ENCODE measurements around the gene THBS3.
A peak's percentile ranks its signal among the peaks of the same experiment; 100 is the strongest.
"Not testable (repeated sequence)": the region's sequence is repeated elsewhere in the genome, so short reads cannot be mapped to it uniquely, and the experiment has no call there.

The THBS3 gene

GRCh38 chr1:155223047-155223446 is 15.3 kb upstream of the THBS3 start:
- H3K4me3 Mint-ChIP-seq: no peak overlapping the region
- H3K4me1 Mint-ChIP-seq: peaks cover 44% of the 10 kb centered on the region
- peak overlapping the region in 1 of 2 donors; percentile 71 for H3K27ac Mint-ChIP-seq
- no peak for ATAC-seq
- H3K27me3 Mint-ChIP-seq: no peaks in the 10 kb centered on the region
- H3K9me3 Mint-ChIP-seq: no peaks in the 10 kb centered on the region
- no peak for DNase-seq

- Mint-ChIP-seq H3K27ac (peak overlapping the region in 1 of 2 donors; percentile 93), H3K4me1 (peaks cover 25% of the 10 kb centered on the region)
- H3K9me3 Mint-ChIP-seq, H3K27me3 Mint-ChIP-seq, ATAC-seq, H3K4me3 Mint-ChIP-seq, DNase-seq: not testable (repeated sequence)
Measured at GRCh38 chr1:155220211-155220965, 12.7 kb upstream of the THBS3 start.

DNA sequence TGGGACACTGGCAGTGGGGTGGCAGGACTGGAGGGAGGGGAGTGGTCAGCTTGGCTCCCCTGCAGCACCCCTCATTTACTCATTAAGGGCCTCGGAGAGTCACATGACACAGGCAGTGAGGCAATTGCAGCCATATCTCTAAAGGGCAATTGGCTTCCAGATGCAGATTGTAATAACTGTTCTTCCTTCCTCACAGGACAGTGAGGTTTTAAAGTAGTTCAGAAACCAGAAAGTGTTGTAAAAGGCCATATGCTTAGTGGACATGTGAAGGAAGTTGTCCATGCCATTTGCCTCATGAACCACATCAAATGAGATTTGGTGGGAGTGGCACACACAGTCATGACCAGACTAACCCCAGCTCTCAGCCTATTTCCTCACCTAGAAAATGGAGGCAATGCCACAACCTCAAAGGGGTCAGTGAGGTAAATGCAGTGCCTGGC is 11.9 kb upstream of the THBS3 start:
- Mint-ChIP-seq H3K27ac (peak overlapping the region; percentile 54 to 77), H3K27me3 (no peaks in the 10 kb centered on the region), H3K4me1 (peaks cover 22% of the 10 kb centered on the region), H3K4me3 (peak overlapping the region; percentile 58 to 68), H3K9me3 (no peaks in the 10 kb centered on the region)
- peak; percentile 74 for ATAC-seq
- peak in 1 of 2 donors; percentile 22 for DNase-seq

- ATAC-seq: peak; percentile 12
- peak in 1 of 2 donors; percentile 32 for DNase-seq
- H3K4me1 Mint-ChIP-seq: peaks cover 22% of the 10 kb centered on the region
- no peaks in the 10 kb centered on the region for H3K9me3 Mint-ChIP-seq
- H3K4me3 Mint-ChIP-seq: peak overlapping the region; percentile 60 to 68
- peak overlapping the region; percentile 77 to 92 for H3K27ac Mint-ChIP-seq
- H3K27me3 Mint-ChIP-seq: no peaks in the 10 kb centered on the region
Measured at GRCh38 chr1:155218854-155219591, 11.3 kb upstream of the THBS3 start.

GRCh38 chr1:155214702-155215101 is 7.0 kb upstream of the THBS3 start:
- not testable (repeated sequence) for H3K9me3 Mint-ChIP-seq, H3K27me3 Mint-ChIP-seq, H3K4me3 Mint-ChIP-seq, DNase-seq, ATAC-seq
- peaks cover 32% of the 10 kb centered on the region for H3K4me1 Mint-ChIP-seq
- H3K27ac Mint-ChIP-seq: peak overlapping the region in 1 of 2 donors; percentile 1

- H3K4me3 Mint-ChIP-seq, H3K27me3 Mint-ChIP-seq, H3K9me3 Mint-ChIP-seq, H3K27ac Mint-ChIP-seq, ATAC-seq, DNase-seq: not testable (repeated sequence)
- peaks cover 42% of the 10 kb centered on the region for H3K4me1 Mint-ChIP-seq
Measured at GRCh38 chr1:155212051-155212440, 4.3 kb upstream of the THBS3 start.

- not testable (repeated sequence) for H3K27me3 Mint-ChIP-seq, DNase-seq, H3K9me3 Mint-ChIP-seq, H3K4me3 Mint-ChIP-seq, ATAC-seq
- H3K4me1 Mint-ChIP-seq: peaks cover 47% of the 10 kb centered on the region
- peak overlapping the region; percentile 85 to 89 for H3K27ac Mint-ChIP-seq
Measured at GRCh38 chr1:155211381-155212050, 3.8 kb upstream of the THBS3 start.

DNA sequence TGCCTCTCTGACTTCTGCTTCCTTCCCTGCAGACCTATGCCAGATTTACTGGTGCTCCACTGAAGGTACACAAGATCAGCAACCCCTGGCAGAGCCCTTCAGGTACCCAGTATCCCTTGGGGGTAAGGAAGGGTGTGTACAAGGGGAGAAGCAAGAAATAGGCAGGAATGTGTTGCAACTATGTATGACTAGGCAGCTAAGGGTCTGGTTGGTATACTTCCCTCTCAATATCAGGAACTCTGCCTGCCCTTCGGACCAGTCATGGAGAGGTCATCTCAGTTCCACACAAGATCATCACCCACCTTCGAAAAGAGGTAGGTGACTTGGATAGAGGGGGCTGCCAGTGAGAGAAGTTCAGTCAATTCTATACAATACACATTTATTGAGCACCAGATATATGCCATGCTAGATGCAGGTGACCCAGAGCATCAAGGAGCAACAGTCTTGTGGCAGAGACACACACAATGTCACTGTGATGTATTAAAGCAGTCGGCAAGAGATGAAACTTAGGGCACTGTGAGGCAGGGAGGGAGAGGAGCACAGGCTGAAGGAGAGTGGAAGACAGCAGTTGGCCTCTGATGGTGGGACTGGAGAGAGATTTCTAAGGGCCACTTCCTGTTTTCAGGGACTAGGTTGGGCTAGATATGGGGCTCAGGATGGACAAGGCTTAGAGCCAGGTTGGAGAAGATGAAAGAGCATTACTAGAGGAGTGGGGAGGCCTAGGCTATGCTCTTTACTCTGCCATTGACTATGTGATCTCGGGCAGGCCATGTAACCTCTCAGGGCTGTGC is 2.8 kb upstream of the THBS3 start:
- Mint-ChIP-seq H3K4me1 (peaks cover 47% of the 10 kb centered on the region), H3K4me3 (peak overlapping the region in 1 of 2 donors; percentile 94), H3K9me3 (no peaks in the 10 kb centered on the region), H3K27ac (peak overlapping the region in 1 of 2 donors; percentile 63), H3K27me3 (no peaks in the 10 kb centered on the region)
- ATAC-seq (no peak), DNase-seq (no peak)

DNA sequence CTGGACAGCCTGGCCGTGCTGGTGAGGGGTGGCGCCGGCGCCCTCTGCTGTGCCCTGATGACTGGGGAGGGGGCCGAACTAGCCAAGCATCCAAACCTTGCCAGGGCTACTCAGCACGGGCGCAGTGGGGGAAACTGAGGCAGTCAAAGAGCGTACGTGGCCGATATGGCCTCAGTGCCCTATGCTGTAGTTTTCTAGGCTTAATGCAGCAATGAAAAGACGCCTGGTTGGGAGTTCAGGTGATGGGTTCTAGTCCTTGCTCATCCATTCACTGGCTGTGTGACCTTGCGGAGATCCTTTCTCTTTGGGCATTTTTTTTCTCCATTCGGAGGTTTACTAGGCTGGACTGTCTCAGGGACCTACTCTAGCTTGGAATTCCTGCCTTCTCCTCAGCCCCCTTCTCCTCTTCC is 1.6 kb upstream of the THBS3 start:
- ATAC-seq (no peak), DNase-seq (no peak)
- Mint-ChIP-seq H3K9me3 (no peaks in the 10 kb centered on the region), H3K4me3 (peak overlapping the region; percentile 94 to 99), H3K27ac (peak overlapping the region; percentile 97), H3K4me1 (peaks cover 47% of the 10 kb centered on the region), H3K27me3 (no peaks in the 10 kb centered on the region)

DNA sequence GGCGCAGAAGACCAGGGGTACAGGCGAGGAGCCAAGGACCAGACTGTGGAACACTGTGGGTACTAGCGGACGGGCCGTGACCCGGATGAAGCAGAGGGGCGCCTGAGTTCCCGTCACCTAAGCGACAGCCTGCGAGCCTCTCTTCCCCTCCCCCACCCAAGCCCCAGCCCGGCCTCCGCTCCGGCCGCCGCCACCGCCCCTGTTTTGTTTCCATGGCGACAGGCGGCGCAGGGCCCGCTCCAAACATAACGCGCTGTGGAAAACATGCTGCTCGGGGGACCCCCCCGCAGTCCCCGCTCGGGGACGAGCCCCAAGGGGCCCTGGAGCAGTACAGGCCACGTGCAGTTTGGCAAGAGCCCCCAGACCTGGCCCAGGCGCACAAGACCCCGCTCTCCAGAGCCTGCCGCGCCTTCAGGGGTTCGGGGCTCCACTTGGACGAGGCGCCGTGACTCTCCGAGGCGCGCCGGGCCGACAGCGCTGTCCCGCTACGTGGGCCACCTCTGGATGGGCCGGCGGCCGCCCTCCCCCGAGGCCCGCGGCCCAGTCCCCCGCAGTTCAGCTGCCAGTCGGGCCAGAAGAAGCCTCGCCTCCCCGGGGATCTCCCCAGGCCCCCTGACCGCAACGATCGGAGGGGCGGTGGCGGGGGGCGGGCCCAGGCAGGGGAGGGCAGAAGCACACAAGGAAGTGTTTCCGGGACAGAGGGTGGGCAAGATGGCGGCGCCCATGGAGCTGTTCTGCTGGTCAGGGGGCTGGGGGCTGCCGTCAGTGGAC is 1.0 kb upstream of the THBS3 start, which contains the start of gene MTX1:
TSS of gene MTX1 (plus strand) at position 155 of the 771 bp plus-strand sequence. CDS start at position 265, 110 bp downstream.
- Mint-ChIP-seq H3K9me3 (no peaks in the 10 kb centered on the region), H3K4me1 (peaks cover 47% of the 10 kb centered on the region), H3K27ac (peak within 1 kb of the TSS; percentile 97), H3K27me3 (no peaks in the 10 kb centered on the region), H3K4me3 (peak within 1 kb of the TSS; percentile 94 to 99)
- peak; percentile 90 for ATAC-seq
- peak; percentile 85 to 92 for DNase-seq

- Mint-ChIP-seq H3K9me3 (no peaks in the 10 kb centered on the region), H3K4me1 (peaks cover 47% of the 10 kb centered on the region), H3K27ac (peak overlapping the region; percentile 76 to 86), H3K27me3 (no peaks in the 10 kb centered on the region), H3K4me3 (peak overlapping the region; percentile 63 to 69)
- DNase-seq: peak; percentile 88 to 89
- peak; percentile 59 for ATAC-seq
Measured at GRCh38 chr1:155206891-155207805, 549 bp downstream of the THBS3 start.

DNA sequence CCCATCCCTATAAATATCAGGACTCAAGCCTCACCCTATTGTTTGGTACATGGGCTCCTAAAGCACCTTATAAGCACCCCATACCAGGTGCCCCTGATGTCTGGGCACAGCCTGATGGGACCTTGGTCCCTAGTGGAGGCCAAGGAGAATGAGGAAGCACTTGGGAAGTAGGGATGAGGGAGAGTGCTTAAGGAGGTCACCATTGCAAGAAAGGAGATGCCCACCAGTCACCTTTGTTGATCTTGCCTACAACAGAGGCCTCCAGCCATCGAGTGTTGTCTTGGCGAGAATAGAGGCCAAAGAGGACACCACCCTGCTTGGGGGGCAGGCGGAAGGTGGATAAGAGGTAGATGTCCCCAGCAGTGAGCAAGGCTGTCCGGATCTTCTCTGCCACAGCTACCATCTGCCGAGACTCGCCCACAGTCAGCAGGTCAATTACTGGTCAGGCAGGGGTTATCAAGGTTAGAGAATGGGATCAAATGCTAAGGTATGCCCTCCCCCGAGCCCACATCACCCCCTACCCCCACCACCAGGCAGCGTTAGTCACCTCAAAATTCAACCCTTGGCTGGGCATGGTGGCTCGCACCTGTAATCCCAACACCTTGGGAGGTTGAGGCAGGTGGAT is 1.6 kb downstream of the THBS3 start:
- Mint-ChIP-seq H3K4me1 (peaks cover 41% of the 10 kb centered on the region), H3K27ac (no peak overlapping the region), H3K4me3 (no peak overlapping the region), H3K9me3 (no peaks in the 10 kb centered on the region), H3K27me3 (no peaks in the 10 kb centered on the region)
- DNase-seq (no peak), ATAC-seq (no peak)

DNA sequence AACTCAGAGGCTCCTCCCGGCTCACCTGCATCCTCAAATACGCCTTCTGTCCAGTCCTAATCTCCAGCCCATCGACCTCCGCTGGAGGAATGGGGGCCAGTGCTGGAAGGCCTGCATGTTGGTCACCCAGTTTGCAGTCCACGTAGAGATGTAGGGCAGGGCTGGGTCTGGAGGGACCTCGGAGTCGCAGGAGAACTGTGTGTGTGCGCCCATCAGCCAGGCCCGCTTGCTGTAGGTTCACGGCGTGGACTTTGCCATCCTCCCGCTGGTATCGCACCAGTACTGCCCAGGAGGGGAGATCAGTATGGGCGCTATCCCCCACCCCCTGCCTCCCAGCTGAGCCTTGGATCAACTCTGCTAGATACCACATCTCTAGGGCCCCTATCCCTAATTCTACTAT is 2.7 kb downstream of the THBS3 start:
- Mint-ChIP-seq H3K4me3 (no peak overlapping the region), H3K9me3 (no peaks in the 10 kb centered on the region), H3K27me3 (no peaks in the 10 kb centered on the region), H3K27ac (no peak overlapping the region), H3K4me1 (peaks cover 32% of the 10 kb centered on the region)
- ATAC-seq (no peak), DNase-seq (no peak)
